Measurements from ENCODE around the gene AQP1. TPM values are rescaled to one million over a fixed set of nuclear protein-coding genes. Genes with fewer than 3 reads are reported as not detected.

Gene AQP1
- total RNA-seq, 2 donors from 2014 or later = 33.9 to 47.4 TPM

GRCh38 chr7:30941582-30942323 lies 30.1 kb downstream of the AQP1 start:
- Histone ChIP-seq H3K4me1 (no peaks in the 10 kb centered on the region), H3K9me3 (no peaks in the 10 kb centered on the region), H3K9ac (ENCODE audit: low read depth in 2 of 2, low read length in 2 of 2) (no peak overlapping the region), H3K27me3 (no peaks in the 10 kb centered on the region), H3K27ac (no peak overlapping the region), H3K36me3 (no peaks in the 10 kb centered on the region), H3K4me3 (no peak overlapping the region)
- no peak for TF ChIP-seq CTCF (IDR thresholded peaks at IDR 0.05)
- intact Hi-C loops (cut with DNase I) = no loop called here
- no peak for DNase-seq

GRCh38 chr7:30950197-30950596 lies 38.5 kb downstream of the AQP1 start:
- intact Hi-C loops (cut with DNase I) = no loop called here
- Histone ChIP-seq H3K27me3 (no peaks in the 10 kb centered on the region), H3K9ac (ENCODE audit: low read depth in 2 of 2, low read length in 2 of 2) (no peak overlapping the region), H3K27ac (no peak overlapping the region), H3K36me3 (no peaks in the 10 kb centered on the region), H3K4me3 (no peak overlapping the region), H3K9me3 (no peaks in the 10 kb centered on the region), H3K4me1 (no peaks in the 10 kb centered on the region)
- no peak for TF ChIP-seq CTCF (IDR thresholded peaks at IDR 0.05)
- no peak for DNase-seq

GRCh38 chr7:30954914-30955313 lies 43.3 kb downstream of the AQP1 start:
- no peaks in the 10 kb centered on the region for H3K9me3 ChIP-seq
- no peak for TF ChIP-seq CTCF (IDR thresholded peaks at IDR 0.05)
- DNase-seq = no peak
- no peak overlapping the region for H3K9ac ChIP-seq (ENCODE audit: low read depth in 2 of 2, low read length in 2 of 2)
- no peak overlapping the region for H3K27ac ChIP-seq
- H3K4me1 ChIP-seq = no peaks in the 10 kb centered on the region
- no peak overlapping the region for H3K4me3 ChIP-seq
- H3K36me3 ChIP-seq = no peaks in the 10 kb centered on the region
- intact Hi-C loops (cut with DNase I) = no loop called here
- H3K27me3 ChIP-seq = no peaks in the 10 kb centered on the region

- no peak for DNase-seq
- H3K9me3 ChIP-seq = no peaks in the 10 kb centered on the region
- H3K4me3 ChIP-seq = no peak overlapping the region
- no peaks in the 10 kb centered on the region for H3K4me1 ChIP-seq
- intact Hi-C loops (cut with DNase I) = no loop called here
- no peak for TF ChIP-seq CTCF (IDR thresholded peaks at IDR 0.05)
- H3K27me3 ChIP-seq = no peaks in the 10 kb centered on the region
- H3K36me3 ChIP-seq = no peaks in the 10 kb centered on the region
- no peak overlapping the region for H3K9ac ChIP-seq (ENCODE audit: low read depth in 2 of 2, low read length in 2 of 2)
- H3K27ac ChIP-seq = no peak overlapping the region
Measured at GRCh38 chr7:30956704-30957103, 45.1 kb downstream of the AQP1 start.

- H3K9me3 ChIP-seq = no peaks in the 10 kb centered on the region
- H3K27me3 ChIP-seq = no peaks in the 10 kb centered on the region
- no peak for TF ChIP-seq CTCF (IDR thresholded peaks at IDR 0.05)
- no peak within 1 kb of the TSS for H3K9ac ChIP-seq (ENCODE audit: low read depth in 2 of 2, low read length in 2 of 2)
- intact Hi-C loops (cut with DNase I) = no loop called here
- H3K4me1 ChIP-seq = no peaks in the 10 kb centered on the region
- H3K36me3 ChIP-seq = no peaks in the 10 kb centered on the region
- no peak within 1 kb of the TSS for H3K27ac ChIP-seq
- no peak within 1 kb of the TSS for H3K4me3 ChIP-seq
- no peak for DNase-seq
Measured at GRCh38 chr7:30963842-30964241, 52.2 kb downstream of the AQP1 start, which contains the start of gene GHRHR. Gene GHRHR, plus strand, starts transcription at chr7:30963953. Its CDS starts 116 bp downstream, at chr7:30964069.
